ENCODE measurements around the gene AURKA. TPM values are rescaled to one million over a fixed set of nuclear protein-coding genes. Genes with fewer than 3 reads are reported as not detected.
A peak's percentile ranks its signal among the peaks of the same experiment; 100 is the strongest.

Gene AURKA
- total RNA-seq, 1 experiment from 2014 or later = 160 TPM

DNA sequence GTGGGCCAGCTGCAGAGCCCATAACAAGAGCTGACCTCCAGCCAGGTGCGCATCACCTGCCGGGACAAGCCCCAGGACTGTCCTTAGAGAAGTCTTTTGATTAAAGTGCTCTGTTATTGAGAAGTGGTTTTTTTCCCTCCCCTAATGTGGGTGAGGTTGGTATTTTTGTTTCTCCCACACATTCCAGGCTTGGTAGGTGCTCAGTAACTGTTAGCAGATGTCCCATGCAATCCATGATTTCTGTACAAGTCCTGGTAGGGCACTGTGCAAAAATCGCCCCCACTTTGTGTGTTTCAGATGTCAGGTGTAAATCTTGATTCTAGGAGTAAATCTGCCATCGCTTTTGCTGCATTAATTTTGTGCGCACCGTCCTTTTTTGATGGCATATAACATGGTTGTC, 28.5 kb downstream of the AURKA start:
- Histone ChIP-seq H3K4me3 (ENCODE audit: insufficient read depth, low read depth, low read length) (no peak overlapping the region), H3K27me3 (ENCODE audit: control insufficient read depth, insufficient read depth, low read length) (peaks cover 5% of the 10 kb centered on the region; the same call in 1 of the 2 replicates), H3K36me3 (replicated peaks; ENCODE audit: control insufficient read depth, insufficient read depth, low read length) (no peaks in the 10 kb centered on the region; the same call in 1 of the 2 replicates)
- no peak for DNase-seq

GRCh38 chr20:56362833-56363413, 29.1 kb downstream of the AURKA start:
- H3K36me3 ChIP-seq (replicated peaks; ENCODE audit: control insufficient read depth, insufficient read depth, low read length) = no peaks in the 10 kb centered on the region; the same call in 1 of the 2 replicates
- peaks cover 5% of the 10 kb centered on the region; the same call in 1 of the 2 replicates for H3K27me3 ChIP-seq (ENCODE audit: control insufficient read depth, insufficient read depth, low read length)
- no peak overlapping the region for H3K4me3 ChIP-seq (ENCODE audit: insufficient read depth, low read depth, low read length)
- no peak for DNase-seq

- H3K27me3 ChIP-seq (ENCODE audit: control insufficient read depth, insufficient read depth, low read length) = peaks cover 5% of the 10 kb centered on the region; the same call in 1 of the 2 replicates
- no peaks in the 10 kb centered on the region; the same call in 1 of the 2 replicates for H3K36me3 ChIP-seq (replicated peaks; ENCODE audit: control insufficient read depth, insufficient read depth, low read length)
- H3K4me3 ChIP-seq (ENCODE audit: insufficient read depth, low read depth, low read length) = no peak overlapping the region
- no peak for DNase-seq
These were observed 30.1 kb downstream of the AURKA start for GRCh38 chr20:56361900-56362299.

DNA sequence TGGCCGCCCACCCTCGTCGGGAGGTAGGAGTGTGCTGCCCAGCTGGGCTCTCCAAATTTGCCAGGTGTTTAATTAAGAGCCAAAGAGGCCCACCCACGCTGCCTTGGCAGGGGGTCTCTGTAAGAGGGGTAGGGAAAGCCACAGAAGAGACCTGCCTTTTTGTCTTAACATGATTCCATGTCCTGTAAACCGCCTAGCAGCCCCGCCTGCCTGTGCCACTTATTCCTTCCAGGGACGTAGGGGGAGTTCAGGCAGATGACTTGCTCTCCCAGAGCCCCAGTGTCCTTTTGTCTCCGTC, 31.2 kb downstream of the AURKA start:
- H3K27me3 ChIP-seq (ENCODE audit: control insufficient read depth, insufficient read depth, low read length) = peaks cover 5% of the 10 kb centered on the region; the same call in 1 of the 2 replicates
- no peak overlapping the region for H3K4me3 ChIP-seq (ENCODE audit: insufficient read depth, low read depth, low read length)
- DNase-seq = no peak
- no peaks in the 10 kb centered on the region; the same call in 1 of the 2 replicates for H3K36me3 ChIP-seq (replicated peaks; ENCODE audit: control insufficient read depth, insufficient read depth, low read length)

GRCh38 chr20:56360133-56360907, 31.7 kb downstream of the AURKA start:
- Histone ChIP-seq H3K27me3 (ENCODE audit: control insufficient read depth, insufficient read depth, low read length) (peaks cover 5% of the 10 kb centered on the region; the same call in 1 of the 2 replicates), H3K36me3 (replicated peaks; ENCODE audit: control insufficient read depth, insufficient read depth, low read length) (no peaks in the 10 kb centered on the region; the same call in 1 of the 2 replicates), H3K4me3 (ENCODE audit: insufficient read depth, low read depth, low read length) (peak overlapping the region; percentile 76)
- no peak for DNase-seq

GRCh38 chr20:56359212-56360132, 32.5 kb downstream of the AURKA start:
- no peaks in the 10 kb centered on the region; the same call in 1 of the 2 replicates for H3K36me3 ChIP-seq (replicated peaks; ENCODE audit: control insufficient read depth, insufficient read depth, low read length)
- DNase-seq = peak; percentile 65
- H3K27me3 ChIP-seq (ENCODE audit: control insufficient read depth, insufficient read depth, low read length) = peaks cover 5% of the 10 kb centered on the region; the same call in 1 of the 2 replicates
- peak overlapping the region; percentile 76 for H3K4me3 ChIP-seq (ENCODE audit: insufficient read depth, low read depth, low read length)

GRCh38 chr20:56358600-56359211, 33.3 kb downstream of the AURKA start, which contains the start of gene FAM210B:
TSS of gene FAM210B (plus strand) at chr20:56358974. CDS start at chr20:56359006, 32 bp downstream.
- DNase-seq = peak; percentile 99
- Histone ChIP-seq H3K27me3 (ENCODE audit: control insufficient read depth, insufficient read depth, low read length) (peaks cover 5% of the 10 kb centered on the region; the same call in 1 of the 2 replicates), H3K4me3 (ENCODE audit: insufficient read depth, low read depth, low read length) (peak within 1 kb of the TSS; percentile 76)

GRCh38 chr20:56358070-56358469, 33.9 kb downstream of the AURKA start:
- DNase-seq = no peak
- Histone ChIP-seq H3K4me3 (ENCODE audit: insufficient read depth, low read depth, low read length) (no peak overlapping the region), H3K36me3 (replicated peaks; ENCODE audit: control insufficient read depth, insufficient read depth, low read length) (no peaks in the 10 kb centered on the region; the same call in 1 of the 2 replicates), H3K27me3 (ENCODE audit: control insufficient read depth, insufficient read depth, low read length) (peaks cover 5% of the 10 kb centered on the region; the same call in 1 of the 2 replicates)

More at GRCh38 chr20:56358600-56359211, 33.3 kb downstream of the AURKA start, which contains the start of gene FAM210B:
- no peaks in the 10 kb centered on the region; the same call in 1 of the 2 replicates for H3K36me3 ChIP-seq (replicated peaks; ENCODE audit: control insufficient read depth, insufficient read depth, low read length)

GRCh38 chr20:56353356-56353755, 38.7 kb downstream of the AURKA start:
- DNase-seq = no peak
- Histone ChIP-seq H3K27me3 (ENCODE audit: control insufficient read depth, insufficient read depth, low read length) (peaks cover 6% of the 10 kb centered on the region), H3K36me3 (replicated peaks; ENCODE audit: control insufficient read depth, insufficient read depth, low read length) (no peaks in the 10 kb centered on the region), H3K4me3 (ENCODE audit: insufficient read depth, low read depth, low read length) (no peak overlapping the region)

DNA sequence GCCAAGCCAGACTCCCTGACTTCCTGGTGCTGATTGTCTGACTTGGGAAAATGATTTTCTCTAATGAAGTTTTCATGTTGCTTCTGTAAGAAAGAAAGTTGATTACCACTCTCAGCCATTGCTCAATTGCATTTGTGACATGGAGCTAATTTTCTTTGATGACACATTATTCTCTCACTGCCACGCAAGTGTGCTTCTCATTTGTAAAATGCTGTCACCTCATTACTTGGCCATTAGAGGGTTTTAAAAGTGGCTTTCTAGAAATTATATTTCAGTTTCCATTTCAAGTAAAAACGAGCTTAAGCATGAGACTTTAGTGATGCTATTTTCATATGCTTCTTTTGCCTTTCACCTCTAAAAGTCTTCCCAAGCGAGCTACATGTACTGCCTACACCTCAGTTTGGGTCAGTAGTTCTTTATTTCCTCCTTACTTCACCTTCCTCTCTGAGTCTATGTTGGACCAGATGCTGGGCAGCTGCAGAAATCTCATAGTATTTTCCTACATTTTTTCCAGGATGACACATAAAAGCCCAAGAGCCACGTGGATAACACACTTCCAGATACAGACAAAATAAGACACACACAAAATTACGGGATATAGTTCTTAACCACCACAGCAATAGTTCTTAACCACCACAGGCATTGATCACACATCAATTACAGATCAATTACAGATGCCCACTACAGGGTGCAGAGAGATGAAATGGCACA, 39.5 kb downstream of the AURKA start:
- Histone ChIP-seq H3K4me3 (ENCODE audit: insufficient read depth, low read depth, low read length) (no peak overlapping the region), H3K27me3 (ENCODE audit: control insufficient read depth, insufficient read depth, low read length) (peaks cover 6% of the 10 kb centered on the region), H3K36me3 (replicated peaks; ENCODE audit: control insufficient read depth, insufficient read depth, low read length) (no peaks in the 10 kb centered on the region)
- DNase-seq = no peak

DNA sequence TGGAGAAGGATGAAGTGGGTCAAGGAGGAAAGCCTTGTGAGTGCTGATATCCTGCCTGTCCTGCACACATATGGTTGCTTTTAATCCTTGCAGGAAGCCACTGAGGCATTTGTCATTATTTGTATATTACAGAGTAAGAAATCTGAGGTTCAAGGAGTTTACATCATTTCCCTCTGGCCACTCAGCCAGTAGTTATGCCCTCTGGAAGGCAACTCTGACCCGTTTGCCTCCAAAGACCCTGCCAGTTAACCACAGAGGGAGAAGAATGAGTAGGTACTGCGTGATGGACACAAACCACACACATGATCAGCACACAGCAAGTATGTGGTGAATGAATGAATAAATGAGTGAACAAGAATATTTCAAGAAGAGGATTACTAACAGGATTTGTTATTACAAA, 41.2 kb downstream of the AURKA start:
- H3K27me3 ChIP-seq (ENCODE audit: control insufficient read depth, insufficient read depth, low read length) = peaks cover 14% of the 10 kb centered on the region
- no peak for DNase-seq
- H3K4me3 ChIP-seq (ENCODE audit: insufficient read depth, low read depth, low read length) = no peak overlapping the region
- no peaks in the 10 kb centered on the region for H3K36me3 ChIP-seq (replicated peaks; ENCODE audit: control insufficient read depth, insufficient read depth, low read length)

DNA sequence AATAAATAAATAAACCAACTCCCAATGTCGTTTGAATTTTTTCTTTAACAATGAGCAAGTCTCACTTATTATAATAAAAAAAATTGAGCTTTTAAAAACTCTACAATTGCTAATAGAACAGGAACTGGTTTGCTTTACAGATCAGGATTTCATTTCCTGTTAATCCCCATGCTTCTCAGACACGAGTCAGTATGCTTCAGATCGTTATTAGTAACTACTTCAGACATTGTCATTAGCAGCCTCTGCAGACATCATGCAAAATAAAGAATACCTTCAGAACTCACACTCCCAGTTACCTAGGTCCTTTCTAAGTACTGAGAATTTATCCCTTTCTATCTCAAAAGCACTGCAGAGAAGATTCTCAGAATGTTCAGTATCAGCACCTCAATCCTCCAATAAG, 43.3 kb downstream of the AURKA start:
- H3K4me3 ChIP-seq (ENCODE audit: insufficient read depth, low read depth, low read length) = no peak overlapping the region
- no peak for DNase-seq

GRCh38 chr20:56348305-56348693, 43.7 kb downstream of the AURKA start:
- DNase-seq = no peak
- H3K27me3 ChIP-seq (ENCODE audit: control insufficient read depth, insufficient read depth, low read length) = peaks cover 36% of the 10 kb centered on the region
- no peak overlapping the region for H3K4me3 ChIP-seq (ENCODE audit: insufficient read depth, low read depth, low read length)
- H3K36me3 ChIP-seq (replicated peaks; ENCODE audit: control insufficient read depth, insufficient read depth, low read length) = no peaks in the 10 kb centered on the region

More for the DNA sequence above, 43.3 kb downstream of the AURKA start:
- peaks cover 32% of the 10 kb centered on the region for H3K27me3 ChIP-seq (ENCODE audit: control insufficient read depth, insufficient read depth, low read length)
- H3K36me3 ChIP-seq (replicated peaks; ENCODE audit: control insufficient read depth, insufficient read depth, low read length) = no peaks in the 10 kb centered on the region

All from H7 (cell line).